IgD-negative memory B cell (primary cell): ENCODE measurements around the gene CLIC4. TPM values are rescaled to one million over a fixed set of nuclear protein-coding genes. Genes with fewer than 3 reads are reported as not detected.

ENCODE experiments used
- H3K27ac Mint-ChIP-seq, 3 donors: one replicate each; pipeline ENCODE4 v1.8.0; 2020 to 2022; ENCODE audit warnings: mild to moderate bottlenecking in 3 of 3, mixed read lengths in 3 of 3, moderate library complexity in 1 of 3
- H3K27me3 Mint-ChIP-seq: one replicate; pipeline ENCODE4 v1.8.0; 2021; ENCODE audit warnings: mixed read lengths
- H3K36me3 Mint-ChIP-seq: one replicate; pipeline ENCODE4 v1.8.0; 2020; ENCODE audit warnings: mild to moderate bottlenecking, mixed read lengths
- H3K4me1 Mint-ChIP-seq, 3 donors: one replicate each; pipeline ENCODE4 v1.8.0; 2020 to 2022; ENCODE audit warnings: mixed read lengths in 3 of 3, mild to moderate bottlenecking in 1 of 3
- H3K4me3 Mint-ChIP-seq, 4 donors: one replicate each; pipeline ENCODE4 v1.8.0; 2020 to 2022; ENCODE audit warnings: mild to moderate bottlenecking in 4 of 4, mixed read lengths in 4 of 4, moderate library complexity in 3 of 4
- H3K9me3 Mint-ChIP-seq, 3 donors: one replicate each; pipeline ENCODE4 v1.8.0; 2020 to 2021; ENCODE audit warnings: mixed read lengths in 3 of 3, mild to moderate bottlenecking in 1 of 3
- polyA plus RNA-seq: library from polyadenylated mRNA; unstranded; fragments of 300-500 nt; fragmentation: Illumina TruSeq; gene quantifications from one replicate; pipeline ENCODE4 v1.2.3, GENCODE V29; 2021

CLIC4 gene
- polyA plus RNA-seq, 1 donor from 2014 or later = 49.6 TPM

- H3K27me3 Mint-ChIP-seq = no peaks in the 10 kb centered on the region
- H3K36me3 Mint-ChIP-seq = no peaks in the 10 kb centered on the region
- no peaks in the 10 kb centered on the region for H3K9me3 Mint-ChIP-seq
- H3K4me3 Mint-ChIP-seq = no peak overlapping the region
- H3K4me1 Mint-ChIP-seq = no peaks in the 10 kb centered on the region
- H3K27ac Mint-ChIP-seq = no peak overlapping the region
Measured at GRCh38 chr1:24857507-24858133, 112.4 kb downstream of the CLIC4 start.

GRCh38 chr1:24858277-24858676, 113.0 kb downstream of the CLIC4 start:
- Mint-ChIP-seq H3K4me3 (no peak overlapping the region), H3K4me1 (no peaks in the 10 kb centered on the region), H3K36me3 (no peaks in the 10 kb centered on the region), H3K9me3 (no peaks in the 10 kb centered on the region), H3K27ac (no peak overlapping the region), H3K27me3 (no peaks in the 10 kb centered on the region)

- peaks cover 0 to 3% (median 0%) of the 10 kb centered on the region in 3 donors for H3K4me1 Mint-ChIP-seq
- no peaks in the 10 kb centered on the region for H3K27me3 Mint-ChIP-seq
- H3K4me3 Mint-ChIP-seq = no peak overlapping the region
- H3K9me3 Mint-ChIP-seq = no peaks in the 10 kb centered on the region
- no peak overlapping the region for H3K27ac Mint-ChIP-seq
- H3K36me3 Mint-ChIP-seq = no peaks in the 10 kb centered on the region
Measured at GRCh38 chr1:24859063-24860010, 114.1 kb downstream of the CLIC4 start.

GRCh38 chr1:24860841-24861240, 115.6 kb downstream of the CLIC4 start:
- Mint-ChIP-seq H3K9me3 (no peaks in the 10 kb centered on the region), H3K4me3 (no peak overlapping the region), H3K36me3 (no peaks in the 10 kb centered on the region), H3K27ac (no peak overlapping the region), H3K4me1 (peaks cover 0 to 4% (median 0%) of the 10 kb centered on the region in 3 donors), H3K27me3 (peaks cover 4% of the 10 kb centered on the region)

- H3K4me3 Mint-ChIP-seq = no peak overlapping the region
- no peaks in the 10 kb centered on the region for H3K9me3 Mint-ChIP-seq
- H3K36me3 Mint-ChIP-seq = no peaks in the 10 kb centered on the region
Measured at GRCh38 chr1:24861821-24862727, 116.8 kb downstream of the CLIC4 start.

GRCh38 chr1:24862775-24863483, 117.7 kb downstream of the CLIC4 start:
- no peak overlapping the region for H3K27ac Mint-ChIP-seq
- H3K27me3 Mint-ChIP-seq = peaks cover 8% of the 10 kb centered on the region
- peaks cover under 1% of the 10 kb centered on the region for H3K36me3 Mint-ChIP-seq
- H3K9me3 Mint-ChIP-seq = no peaks in the 10 kb centered on the region
- H3K4me3 Mint-ChIP-seq = peak overlapping the region in 1 of 4 donors; percentile 36
- H3K4me1 Mint-ChIP-seq = peaks cover 6 to 10% (median 8%) of the 10 kb centered on the region in 3 donors

More at GRCh38 chr1:24861821-24862727, 116.8 kb downstream of the CLIC4 start:
- Mint-ChIP-seq H3K4me1 (peaks cover 6 to 8% (median 7%) of the 10 kb centered on the region in 3 donors), H3K27ac (no peak overlapping the region), H3K27me3 (peaks cover 6% of the 10 kb centered on the region)

- Mint-ChIP-seq H3K27ac (no peak overlapping the region), H3K4me3 (peak overlapping the region in 1 of 4 donors; percentile 55), H3K27me3 (peaks cover 10% of the 10 kb centered on the region), H3K36me3 (peaks cover 2% of the 10 kb centered on the region), H3K9me3 (no peaks in the 10 kb centered on the region), H3K4me1 (peaks cover 6 to 14% (median 8%) of the 10 kb centered on the region in 3 donors)
Measured at GRCh38 chr1:24864370-24864777, 119.1 kb downstream of the CLIC4 start.

- Mint-ChIP-seq H3K9me3 (no peaks in the 10 kb centered on the region), H3K36me3 (peaks cover 2% of the 10 kb centered on the region), H3K4me1 (peaks cover 6 to 14% (median 8%) of the 10 kb centered on the region in 3 donors), H3K4me3 (no peak overlapping the region), H3K27me3 (peaks cover 10% of the 10 kb centered on the region), H3K27ac (peak overlapping the region in 1 of 3 donors; percentile 27)
Measured at GRCh38 chr1:24865168-24865567, 119.9 kb downstream of the CLIC4 start.

GRCh38 chr1:24865587-24865986, 120.3 kb downstream of the CLIC4 start:
- Mint-ChIP-seq H3K4me3 (no peak overlapping the region), H3K27ac (peak overlapping the region in 1 of 3 donors; percentile 27), H3K4me1 (peaks cover 8 to 15% (median 9%) of the 10 kb centered on the region in 3 donors), H3K9me3 (no peaks in the 10 kb centered on the region), H3K36me3 (peaks cover 2% of the 10 kb centered on the region), H3K27me3 (peaks cover 13% of the 10 kb centered on the region)

- peak overlapping the region in 3 of 4 donors; percentile 61 to 87 (median 83) for H3K4me3 Mint-ChIP-seq
- H3K9me3 Mint-ChIP-seq = no peaks in the 10 kb centered on the region
- H3K27me3 Mint-ChIP-seq = peaks cover 18% of the 10 kb centered on the region
- peaks cover 2% of the 10 kb centered on the region for H3K36me3 Mint-ChIP-seq
- peak overlapping the region in 1 of 3 donors; percentile 47 for H3K27ac Mint-ChIP-seq
- peaks cover 8 to 16% (median 12%) of the 10 kb centered on the region in 3 donors for H3K4me1 Mint-ChIP-seq
Measured at GRCh38 chr1:24866211-24867083, 121.2 kb downstream of the CLIC4 start.

GRCh38 chr1:24867084-24867870, 122.0 kb downstream of the CLIC4 start:
- peaks cover 8 to 16% (median 12%) of the 10 kb centered on the region in 3 donors for H3K4me1 Mint-ChIP-seq
- H3K27me3 Mint-ChIP-seq = peaks cover 26% of the 10 kb centered on the region

GRCh38 chr1:24868016-24868875, 123.0 kb downstream of the CLIC4 start:
- Mint-ChIP-seq H3K4me1 (peaks cover 8 to 16% (median 12%) of the 10 kb centered on the region in 3 donors), H3K36me3 (peaks cover 2% of the 10 kb centered on the region), H3K27ac (no peak overlapping the region), H3K27me3 (peaks cover 26% of the 10 kb centered on the region), H3K9me3 (peaks cover 0 to 1% (median 0%) of the 10 kb centered on the region in 3 donors), H3K4me3 (peak overlapping the region in 1 of 4 donors; percentile 39)

More at GRCh38 chr1:24867084-24867870, 122.0 kb downstream of the CLIC4 start:
- Mint-ChIP-seq H3K9me3 (peaks cover 0 to 1% (median 0%) of the 10 kb centered on the region in 3 donors), H3K27ac (no peak overlapping the region), H3K36me3 (peaks cover 2% of the 10 kb centered on the region), H3K4me3 (no peak overlapping the region)
